ENCODE data around the gene DST.
"Not testable (repeated sequence)": the region's sequence is repeated elsewhere in the genome, so short reads cannot be mapped to it uniquely, and the experiment has no call there.

The DST gene

DNA sequence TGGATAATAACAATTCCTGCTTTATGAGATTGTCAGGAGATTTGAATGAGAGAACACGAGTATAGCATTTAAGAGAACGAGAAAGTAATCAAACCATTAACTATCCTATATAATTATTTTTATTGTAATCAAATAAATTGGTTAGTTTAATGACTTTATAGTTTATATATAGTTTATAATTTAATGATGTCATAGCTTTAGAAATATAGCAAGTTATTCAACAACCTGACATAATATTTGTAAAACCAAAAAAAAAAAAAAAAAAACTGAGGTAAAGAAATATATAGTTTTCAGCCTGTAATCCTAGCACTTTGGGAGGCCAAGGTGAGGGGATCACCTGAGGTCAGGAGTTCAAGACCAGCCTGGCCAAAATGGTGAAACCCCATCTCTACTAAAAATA lies 26.4 kb upstream of the DST start:
- no peaks in the 10 kb centered on the region for H3K27me3 ChIP-seq
- no peak overlapping the region for H3K4me2 ChIP-seq
- no peak overlapping the region for H3K27ac ChIP-seq
- H4K20me1 ChIP-seq = peaks cover 0 to 3% (median 0%) of the 10 kb centered on the region in 11 experiments; a peak in 2 of 22 replicates
- H3K36me3 ChIP-seq = peaks cover 0 to 15% (median 0%) of the 10 kb centered on the region in 11 experiments; a peak in 9 of 22 replicates
- no peaks in the 10 kb centered on the region for H3K9me3 ChIP-seq (replicated peaks in 1 of 11)
- H3K4me1 ChIP-seq = peaks cover 3 to 23% (median 8%) of the 10 kb centered on the region in 10 experiments; a peak in 14 of 20 replicates
- TF ChIP-seq Cebpa-rat (IDR thresholded peaks at IDR 0.05) = no peak
- H3K9ac ChIP-seq = no peak overlapping the region
- no peak overlapping the region for H3K4me3 ChIP-seq

- Histone ChIP-seq H3K36me3 (peaks cover 0 to 15% (median 0%) of the 10 kb centered on the region in 11 experiments; a peak in 9 of 22 replicates), H3K27me3 (no peaks in the 10 kb centered on the region), H3K27ac (no peak overlapping the region), H3K4me3 (no peak overlapping the region), H3K9ac (no peak overlapping the region), H3K9me3 (replicated peaks in 1 of 11) (no peaks in the 10 kb centered on the region), H3K4me1 (peaks cover 3 to 23% (median 8%) of the 10 kb centered on the region in 10 experiments; a peak in 14 of 20 replicates), H4K20me1 (peaks cover 0 to 3% (median 0%) of the 10 kb centered on the region in 11 experiments; a peak in 2 of 22 replicates), H3K4me2 (no peak overlapping the region)
- no peak for TF ChIP-seq Cebpa-rat (IDR thresholded peaks at IDR 0.05)
Observed at GRCh38 chr6:56668158-56668557, 25.5 kb upstream of the DST start.

DNA sequence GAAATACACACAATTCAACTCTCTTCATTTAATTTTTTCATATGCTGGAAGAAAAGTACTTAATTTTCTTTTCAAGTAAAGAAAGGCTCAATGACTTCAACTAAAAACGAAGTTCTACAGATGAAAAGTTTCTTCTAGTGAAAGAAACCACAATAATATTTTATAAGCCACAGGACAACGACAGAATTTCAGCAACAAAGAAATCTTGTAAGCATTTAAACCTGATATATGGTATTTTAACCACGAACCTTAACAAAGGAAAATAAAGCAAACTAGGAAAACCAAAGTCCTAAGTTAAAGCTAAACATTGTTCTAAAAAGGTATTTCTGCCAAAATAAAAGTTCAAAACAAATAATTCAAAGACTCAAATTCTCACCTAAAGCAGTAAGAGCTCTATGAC lies 24.6 kb upstream of the DST start:
- no peaks in the 10 kb centered on the region; a peak in 1 of 22 replicates for H4K20me1 ChIP-seq
- peaks cover 0 to 15% (median 0%) of the 10 kb centered on the region in 11 experiments; a peak in 9 of 22 replicates for H3K36me3 ChIP-seq
- peaks cover 3 to 21% (median 6%) of the 10 kb centered on the region in 10 experiments; a peak in 14 of 20 replicates for H3K4me1 ChIP-seq
- H3K27me3 ChIP-seq = no peaks in the 10 kb centered on the region
- no peak overlapping the region for H3K9ac ChIP-seq
- H3K4me2 ChIP-seq = no peak overlapping the region
- TF ChIP-seq Cebpa-rat (IDR thresholded peaks at IDR 0.05) = no peak
- H3K4me3 ChIP-seq = no peak overlapping the region
- no peaks in the 10 kb centered on the region for H3K9me3 ChIP-seq (replicated peaks in 1 of 11)
- no peak overlapping the region for H3K27ac ChIP-seq

DNA sequence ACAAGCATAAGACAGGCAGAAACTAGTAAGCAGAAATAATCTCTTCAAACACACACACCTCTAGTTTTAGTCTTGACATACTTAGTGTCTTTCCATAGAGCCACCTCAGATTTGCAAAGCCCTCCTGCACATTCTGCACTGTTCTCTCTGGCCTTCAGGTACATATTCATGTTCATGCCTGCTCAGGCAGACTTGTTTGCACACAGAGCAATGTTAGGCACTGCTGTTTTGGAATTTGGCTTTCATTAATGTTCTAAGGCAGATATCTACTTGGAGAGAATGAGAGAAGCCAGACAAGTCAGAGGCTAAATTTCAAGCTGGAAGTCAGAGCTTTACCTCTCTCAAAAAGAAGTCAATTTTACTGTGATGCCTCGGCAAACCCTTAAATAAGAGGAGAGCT lies 21.3 kb upstream of the DST start:
- Histone ChIP-seq H3K4me1 (peaks cover 9 to 36% (median 18%) of the 10 kb centered on the region in 10 experiments), H3K27me3 (no peaks in the 10 kb centered on the region), H3K4me3 (no peak overlapping the region), H3K4me2 (no peak overlapping the region), H3K27ac (no peak overlapping the region), H4K20me1 (no peaks in the 10 kb centered on the region), H3K9ac (no peak overlapping the region), H3K36me3 (no peaks in the 10 kb centered on the region; a peak in 1 of 22 replicates), H3K9me3 (replicated peaks in 1 of 11) (no peaks in the 10 kb centered on the region)
- TF ChIP-seq Cebpa-rat (IDR thresholded peaks at IDR 0.05) = no peak

DNA sequence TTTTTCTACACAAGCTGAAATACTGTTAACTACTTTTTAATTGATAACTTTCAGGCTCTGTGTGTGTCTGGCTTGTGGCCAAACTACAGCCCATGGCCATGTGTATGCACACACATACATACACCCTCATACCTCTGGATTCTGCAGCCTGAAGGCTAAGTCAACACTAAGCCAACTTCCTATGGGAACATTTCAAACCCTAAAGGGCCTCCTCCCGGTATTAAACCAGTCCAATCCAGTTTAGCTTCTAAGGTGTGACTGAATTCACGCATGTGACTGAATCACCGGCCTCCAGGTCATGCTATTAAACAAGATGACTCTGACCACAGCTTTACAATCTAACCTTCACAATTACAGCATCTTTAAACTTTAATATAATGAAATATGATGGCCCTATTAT lies 20.7 kb upstream of the DST start:
- no peak overlapping the region for H3K4me3 ChIP-seq
- H3K27ac ChIP-seq = no peak overlapping the region
- no peak overlapping the region for H3K9ac ChIP-seq
- H4K20me1 ChIP-seq = no peaks in the 10 kb centered on the region
- H3K27me3 ChIP-seq = no peaks in the 10 kb centered on the region
- no peak for TF ChIP-seq Cebpa-rat (IDR thresholded peaks at IDR 0.05)
- H3K9me3 ChIP-seq (replicated peaks in 1 of 11) = no peaks in the 10 kb centered on the region
- peaks cover 10 to 43% (median 20%) of the 10 kb centered on the region in 10 experiments for H3K4me1 ChIP-seq
- H3K4me2 ChIP-seq = no peak overlapping the region
- no peaks in the 10 kb centered on the region; a peak in 1 of 22 replicates for H3K36me3 ChIP-seq

- H3K4me3 ChIP-seq; H4K20me1 ChIP-seq; H3K27ac ChIP-seq; H3K36me3 ChIP-seq; H3K9ac ChIP-seq; H3K9me3 ChIP-seq (replicated peaks in 1 of 11); H3K27me3 ChIP-seq: not testable (repeated sequence)
- Histone ChIP-seq H3K4me2 (peak overlapping the region in 4 of 11 experiments; percentile 19 to 52 (median 32); a peak in 5 of 22 replicates), H3K4me1 (peaks cover 28 to 55% (median 40%) of the 10 kb centered on the region in 10 experiments)
Observed at GRCh38 chr6:56661338-56661737, 18.6 kb upstream of the DST start.

- no peaks in the 10 kb centered on the region for H3K9me3 ChIP-seq (replicated peaks in 1 of 11)
- no peaks in the 10 kb centered on the region for H3K36me3 ChIP-seq
- peak overlapping the region in 1 of 11 experiments; percentile 39; a peak in 2 of 22 replicates for H3K27ac ChIP-seq
- no peaks in the 10 kb centered on the region for H4K20me1 ChIP-seq
- no peaks in the 10 kb centered on the region for H3K27me3 ChIP-seq
- no peak for TF ChIP-seq Cebpa-rat (IDR thresholded peaks at IDR 0.05)
- no peak overlapping the region for H3K9ac ChIP-seq
- H3K4me1 ChIP-seq = peaks cover 28 to 58% (median 44%) of the 10 kb centered on the region in 10 experiments
- H3K4me3 ChIP-seq = no peak overlapping the region
- peak overlapping the region; percentile 32 to 64 (median 46); a peak in 20 of 22 replicates for H3K4me2 ChIP-seq
Observed at GRCh38 chr6:56660381-56660730, 17.7 kb upstream of the DST start.

DNA sequence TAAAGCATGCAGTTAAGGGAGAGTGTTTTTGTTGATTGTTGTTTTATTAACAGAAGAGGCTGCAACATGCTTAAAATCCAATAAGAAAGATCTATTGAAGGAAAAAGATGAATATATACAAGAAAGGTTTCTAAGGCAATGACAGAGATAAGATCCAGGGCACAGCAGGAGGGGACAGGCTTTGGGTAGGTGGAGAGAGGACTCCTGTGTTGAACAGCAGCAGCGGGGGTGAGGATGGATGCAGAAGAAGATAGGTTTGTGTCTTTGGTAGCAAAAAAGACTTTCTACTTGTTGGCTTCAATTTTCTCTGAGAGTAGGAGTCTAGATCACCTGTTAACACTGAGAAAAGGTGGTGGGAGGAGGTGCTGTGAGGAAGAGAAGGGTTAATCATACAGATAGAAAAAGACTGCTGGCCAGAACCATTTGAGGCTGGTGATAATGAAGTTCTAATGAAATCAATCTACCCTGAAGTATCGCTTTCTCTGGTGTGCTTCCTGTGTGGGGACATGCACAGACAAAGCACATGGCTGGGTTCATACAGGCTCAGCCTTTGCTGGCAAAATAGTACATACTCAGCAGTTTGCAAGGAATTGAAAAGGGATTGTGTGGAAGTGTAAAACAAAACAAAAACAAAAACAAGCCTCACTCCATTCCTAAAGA lies 17.2 kb upstream of the DST start:
- peak overlapping the region in 1 of 11 experiments; percentile 39; a peak in 2 of 22 replicates for H3K27ac ChIP-seq
- peak overlapping the region; percentile 32 to 64 (median 46) for H3K4me2 ChIP-seq
- no peaks in the 10 kb centered on the region for H3K27me3 ChIP-seq
- H4K20me1 ChIP-seq = no peaks in the 10 kb centered on the region
- H3K4me3 ChIP-seq = no peak overlapping the region
- H3K36me3 ChIP-seq = 0 out of 22 replicates have a peak, but pooled peaks cover 0 to 2% (median 0%) of the 10 kb centered on the region in 11 experiments
- H3K4me1 ChIP-seq = peaks cover 28 to 58% (median 44%) of the 10 kb centered on the region in 10 experiments
- H3K9ac ChIP-seq = no peak overlapping the region
- no peak for TF ChIP-seq Cebpa-rat (IDR thresholded peaks at IDR 0.05)
- no peaks in the 10 kb centered on the region for H3K9me3 ChIP-seq (replicated peaks in 1 of 11)

DNA sequence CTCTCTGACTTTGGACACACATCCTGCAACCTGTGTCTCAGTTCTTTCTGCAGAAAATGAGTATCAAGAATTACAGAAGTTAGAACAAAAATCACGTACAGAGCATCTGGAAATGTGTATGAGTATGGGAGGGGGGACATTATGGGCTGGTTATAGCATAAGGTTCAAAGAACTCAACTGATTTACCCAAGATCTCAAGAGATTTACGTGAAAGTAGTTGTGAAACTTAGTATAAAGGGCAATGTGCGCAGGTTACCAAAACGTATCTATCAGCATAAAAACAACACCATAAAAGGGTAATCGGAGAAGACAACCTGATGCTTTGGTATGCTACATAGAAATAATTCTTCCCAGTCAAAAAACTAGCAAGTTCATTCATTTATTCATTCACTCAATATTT lies 15.6 kb upstream of the DST start:
- no peak overlapping the region for H3K4me3 ChIP-seq
- 0 out of 22 replicates have a peak, but pooled peaks cover 0 to 5% (median 0%) of the 10 kb centered on the region in 11 experiments for H3K36me3 ChIP-seq
- TF ChIP-seq Cebpa-rat (IDR thresholded peaks at IDR 0.05) = no peak
- H3K27me3 ChIP-seq = no peaks in the 10 kb centered on the region
- H3K9me3 ChIP-seq (replicated peaks in 1 of 11) = no peaks in the 10 kb centered on the region
- no peak overlapping the region for H3K9ac ChIP-seq
- no peak overlapping the region for H3K27ac ChIP-seq
- H3K4me2 ChIP-seq = peak overlapping the region in 10 of 11 experiments; percentile 34 to 72 (median 54); a peak in 14 of 22 replicates
- no peaks in the 10 kb centered on the region for H4K20me1 ChIP-seq
- peaks cover 28 to 58% (median 44%) of the 10 kb centered on the region in 10 experiments for H3K4me1 ChIP-seq

All from BLaER1 treated with 17β-estradiol and CSF1 and Interleukin-3, amounts not matched to agents 10 nM and 100 nM (cell line).